Stimulated activated CD4-positive, alpha-beta T cell treated with anti-CD3 and anti-CD28 coated beads, Interleukin-1b, Interleukin-23, amount 100 ng/mL, for 1 hour (primary cell): Measurements from ENCODE around the gene STAM.

Experiments used
- DNase-seq, 2 donors: peaks; one replicate each; pipeline ENCODE4 v3.0.0-alpha.2; 2020; ENCODE audit warnings: low read depth in 2 of 2

Gene STAM

GRCh38 chr10:17730667-17731066 lies 86.7 kb downstream of the STAM start:
- no peak for DNase-seq

- no peak for DNase-seq
Observed at GRCh38 chr10:17731331-17732020, 87.5 kb downstream of the STAM start.

GRCh38 chr10:17733620-17734019 lies 89.7 kb downstream of the STAM start:
- DNase-seq = no peak

- DNase-seq = no peak
Observed at GRCh38 chr10:17734432-17735080, 90.6 kb downstream of the STAM start.

GRCh38 chr10:17735166-17735941 lies 91.4 kb downstream of the STAM start:
- DNase-seq = no peak

GRCh38 chr10:17736223-17736622 lies 92.3 kb downstream of the STAM start:
- DNase-seq = no peak

GRCh38 chr10:17737027-17737965 lies 93.3 kb downstream of the STAM start:
- no peak for DNase-seq

- DNase-seq = no peak
Observed at GRCh38 chr10:17740668-17741067, 96.7 kb downstream of the STAM start.

GRCh38 chr10:17742918-17743317 lies 99.0 kb downstream of the STAM start:
- DNase-seq = peak; percentile 29 to 48

- no peak for DNase-seq
Observed at GRCh38 chr10:17743437-17743836, 99.5 kb downstream of the STAM start.

GRCh38 chr10:17744341-17744861 lies 100.5 kb downstream of the STAM start:
- DNase-seq = no peak

GRCh38 chr10:17747883-17748550 lies 104.1 kb downstream of the STAM start:
- no peak for DNase-seq

- no peak for DNase-seq
Observed at GRCh38 chr10:17749890-17750289, 105.9 kb downstream of the STAM start.

GRCh38 chr10:17751781-17752445 lies 108.0 kb downstream of the STAM start, which contains the start of gene TMEM236:
TSS of gene TMEM236 (plus strand) at chr10:17752201. CDS start at chr10:17752296, 95 bp downstream.
- DNase-seq = no peak

- DNase-seq = no peak
Observed at GRCh38 chr10:17756557-17757217, 112.7 kb downstream of the STAM start.

GRCh38 chr10:17758200-17758599 lies 114.2 kb downstream of the STAM start:
- DNase-seq = no peak

- DNase-seq = no peak
Observed at GRCh38 chr10:17758896-17759295, 114.9 kb downstream of the STAM start.

- no peak for DNase-seq
Observed at GRCh38 chr10:17764142-17764541, 120.2 kb downstream of the STAM start.

GRCh38 chr10:17765602-17766001 lies 121.7 kb downstream of the STAM start:
- no peak for DNase-seq
